GM19351 (cell line): ENCODE data around the gene LCK.

Experiments used
- ATAC-seq: cut with Tn5 transposase; IDR thresholded peaks from one replicate; pipeline ENCODE4 v1.9.1; 2021; ENCODE audit warnings: mild to moderate bottlenecking, moderate library complexity; ENCODE audit not compliant: unreplicated experiment

The LCK gene

GRCh38 chr1:32250893-32251716 lies at the start of gene LCK:
TSS of gene LCK (plus strand) at chr1:32251265. CDS start at chr1:32274330, 23,065 bp downstream.
- peak; percentile 29 for ATAC-seq

DNA sequence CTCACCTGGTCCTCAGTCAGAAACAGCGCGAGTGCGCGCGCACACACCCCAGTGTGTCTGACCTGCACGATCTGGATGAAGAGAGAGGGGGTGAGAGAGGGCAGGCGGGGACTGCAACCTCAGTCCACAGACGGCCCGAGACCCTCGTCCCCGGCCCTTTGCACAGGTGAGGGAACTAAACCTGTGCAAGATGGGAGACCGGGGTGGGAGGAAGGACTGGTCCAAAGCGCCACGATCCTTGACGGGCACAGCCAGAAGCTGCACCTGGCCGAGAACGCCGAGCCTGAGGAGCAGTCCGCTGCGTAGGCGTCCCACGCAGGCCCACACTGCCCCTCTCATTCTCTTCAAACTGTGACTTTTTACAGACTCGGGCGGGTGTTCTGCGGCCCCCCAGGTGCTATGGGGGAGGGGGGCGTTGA lies 46.1 kb upstream of the LCK start:
- ATAC-seq: no peak

- peak; percentile 55 for ATAC-seq
Measured at GRCh38 chr1:32205401-32206370, 45.4 kb upstream of the LCK start, which contains the start of gene IQCC. TSS of gene IQCC (plus strand) at chr1:32205671. CDS start at chr1:32205682, 11 bp downstream.

DNA sequence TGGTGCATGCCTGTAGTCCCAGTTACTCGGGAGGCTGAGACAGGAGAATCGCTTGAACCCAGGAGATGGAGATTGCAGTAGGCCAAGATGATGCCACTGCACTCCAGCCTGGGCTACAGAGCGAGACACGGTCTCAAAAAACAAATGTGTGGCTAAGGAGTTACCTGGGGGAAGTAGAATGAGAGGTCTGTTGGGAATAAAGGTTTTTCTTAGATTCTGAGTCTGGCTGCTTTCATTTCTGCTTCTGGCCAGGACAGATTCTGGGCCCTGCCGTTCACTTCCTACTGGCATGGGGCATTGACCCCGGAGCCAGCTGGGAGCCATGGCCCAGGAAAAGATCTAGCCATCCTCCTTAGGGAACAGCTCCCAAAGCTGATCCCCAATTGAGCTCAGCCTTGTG lies 42.6 kb upstream of the LCK start:
- ATAC-seq: no peak

DNA sequence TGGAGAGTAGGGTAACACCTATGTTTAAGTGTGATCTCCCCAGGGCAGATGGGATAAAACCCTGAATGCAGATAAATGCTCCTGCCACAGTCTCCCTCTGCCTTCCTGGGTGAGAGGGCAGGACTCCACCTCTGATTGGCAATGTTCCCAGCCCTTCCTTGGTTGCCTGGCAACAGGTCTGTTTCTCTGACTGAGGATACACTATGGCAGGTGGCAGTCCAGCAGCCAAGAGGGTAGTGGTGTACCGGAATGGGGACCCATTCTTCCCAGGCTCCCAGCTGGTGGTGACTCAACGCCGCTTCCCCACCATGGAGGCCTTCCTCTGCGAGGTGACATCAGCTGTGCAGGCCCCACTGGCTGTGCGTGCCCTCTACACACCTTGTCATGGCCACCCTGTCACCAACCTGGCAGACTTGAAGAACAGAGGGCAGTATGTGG lies 42.2 kb upstream of the LCK start, which contains the start of gene DCDC2B:
Gene DCDC2B, plus strand, starts transcription at position 199 of the 438 bp plus-strand sequence. Its CDS starts 5 bp downstream, at position 204.
- ATAC-seq: no peak

DNA sequence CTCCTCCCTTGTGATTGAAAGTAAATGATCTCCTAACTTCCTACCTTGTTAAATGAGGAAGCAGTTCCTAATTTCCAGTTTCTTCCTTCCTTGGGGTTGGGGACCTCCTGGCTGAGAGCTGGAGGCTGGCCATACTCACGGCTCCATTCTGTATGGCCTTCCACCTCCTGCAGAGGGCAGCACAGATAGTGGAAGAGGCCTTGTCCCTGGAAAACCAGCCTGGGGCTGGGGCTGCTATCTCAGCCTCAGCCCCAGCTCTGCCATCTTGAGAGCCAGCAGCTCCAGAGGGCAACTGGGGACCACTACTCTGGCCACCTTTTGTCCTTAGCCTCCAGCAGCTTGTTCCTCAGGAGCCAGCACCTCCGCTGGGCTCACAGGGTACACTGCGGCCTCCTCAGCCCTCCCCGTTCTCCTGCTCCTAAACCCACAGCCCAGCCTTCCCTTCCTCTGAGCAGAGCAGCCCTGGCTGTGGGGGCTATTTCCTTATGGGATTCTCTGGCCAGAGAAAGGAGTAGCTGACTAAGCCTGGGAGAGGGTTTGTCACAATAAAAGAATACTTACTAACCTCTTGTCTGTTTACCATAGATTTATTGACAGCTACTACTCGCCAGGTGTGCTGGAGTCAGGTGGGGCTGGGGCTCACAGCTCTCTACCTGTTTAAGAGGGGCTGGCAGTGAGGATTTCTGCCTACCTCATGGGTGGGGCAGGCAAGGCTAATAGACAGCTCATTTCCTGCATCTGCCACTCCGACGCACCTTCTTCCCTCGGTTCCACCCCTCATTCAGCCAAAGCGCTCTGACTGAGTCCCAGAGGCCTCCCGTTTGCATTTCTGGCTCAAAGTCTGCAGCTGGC lies 35.2 kb upstream of the LCK start:
- no peak for ATAC-seq

DNA sequence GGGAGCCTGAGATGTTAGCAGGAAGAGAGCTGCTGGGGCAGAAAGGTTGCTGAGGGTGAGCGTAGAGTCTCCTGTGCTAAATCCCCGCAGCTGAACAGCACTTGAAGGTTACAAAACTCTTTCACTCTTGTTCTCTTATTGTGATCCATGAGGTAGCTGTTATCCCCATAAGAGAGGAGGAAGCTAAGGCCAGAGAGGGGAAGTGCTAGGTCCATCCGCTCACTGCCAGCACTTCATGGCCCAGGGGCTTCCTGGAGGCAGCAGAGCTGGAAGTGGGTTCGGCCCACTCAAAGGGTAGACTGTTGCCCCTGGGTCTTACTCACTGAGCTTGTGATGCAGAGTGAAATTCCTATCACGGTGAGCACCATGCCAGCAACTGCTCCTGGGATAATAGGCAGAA lies 34.5 kb upstream of the LCK start:
- no peak for ATAC-seq

DNA sequence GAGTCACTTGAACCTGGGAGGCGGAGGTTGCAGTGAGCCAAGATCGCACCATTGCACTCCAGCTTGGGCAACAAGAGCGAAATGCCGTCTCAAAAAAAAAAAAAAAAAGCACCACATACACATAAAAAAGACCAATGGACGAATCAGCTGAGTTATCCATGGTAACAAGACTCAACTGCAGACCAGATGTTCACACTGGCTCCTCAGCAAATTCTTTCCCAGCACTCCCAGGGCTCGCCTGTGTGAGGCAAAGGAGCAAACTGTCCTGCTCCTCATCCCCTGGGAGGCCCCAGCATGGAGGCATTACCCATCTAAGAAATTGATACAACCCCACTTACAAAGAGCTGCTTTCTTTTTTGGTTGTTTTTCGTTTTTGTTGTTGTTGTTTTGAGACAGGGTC lies 32.0 kb upstream of the LCK start:
- ATAC-seq: no peak

- no peak for ATAC-seq
Measured at GRCh38 chr1:32220746-32221580, 30.1 kb upstream of the LCK start.

DNA sequence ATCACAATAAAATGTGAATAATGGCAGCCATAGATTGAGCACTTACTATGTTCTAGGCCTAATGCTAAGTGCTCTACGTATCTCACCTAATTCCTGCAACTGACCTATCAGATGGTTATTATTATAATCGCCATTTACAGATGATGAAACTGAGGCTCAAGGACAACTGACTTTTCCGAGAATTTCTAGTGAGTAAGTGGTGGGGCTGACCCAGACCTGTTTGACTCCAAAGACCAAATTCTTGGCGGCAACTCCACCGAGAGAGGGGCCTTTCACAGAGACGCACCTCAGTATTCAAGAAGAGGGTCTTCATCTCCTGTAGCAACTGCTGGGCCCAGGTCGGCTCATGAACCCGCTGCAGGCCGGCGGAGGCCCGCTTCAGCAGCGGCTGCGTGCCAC lies 29.5 kb upstream of the LCK start:
- no peak for ATAC-seq

DNA sequence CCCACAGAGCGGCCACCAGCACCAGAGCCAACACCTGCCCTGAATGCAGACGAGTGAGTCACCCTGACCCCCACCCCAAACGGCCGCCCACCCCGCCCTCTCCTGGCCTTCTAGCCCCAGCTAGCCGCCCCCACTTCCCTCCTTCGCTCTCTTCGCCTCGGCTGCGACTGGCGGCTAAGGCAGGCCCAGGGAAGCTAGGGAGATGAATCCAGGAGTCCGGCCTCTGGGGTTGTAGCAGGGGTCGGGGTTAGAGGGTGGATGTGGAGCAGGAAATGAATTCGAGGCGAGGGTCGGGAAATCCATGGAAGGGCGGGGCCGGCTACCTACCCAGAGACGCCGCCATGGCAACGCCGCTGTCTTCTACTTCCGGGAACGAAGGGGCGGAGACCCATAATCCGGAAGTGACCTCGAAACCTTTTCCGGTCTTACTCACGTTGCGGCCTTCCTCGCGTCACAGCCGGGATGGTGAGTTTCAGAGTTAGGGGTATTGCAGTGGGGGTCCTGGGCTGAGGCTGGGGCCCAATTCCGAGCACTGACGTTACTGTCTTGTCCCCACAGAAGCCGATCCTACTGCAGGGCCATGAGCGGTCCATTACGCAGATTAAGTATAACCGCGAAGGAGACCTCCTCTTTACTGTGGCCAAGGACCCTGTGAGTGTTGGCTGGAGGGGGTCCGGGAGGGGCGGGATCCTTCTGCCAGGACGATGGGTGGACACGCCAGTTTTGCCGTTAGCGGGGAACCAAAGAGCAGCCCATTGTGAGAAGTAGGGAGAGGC lies 28.9 kb upstream of the LCK start, which contains the start of the genes EIF3I and TMEM234:
Gene EIF3I, plus strand, starts transcription at position 428 of the 776 bp plus-strand sequence. Its CDS starts 35 bp downstream, at position 463.
Gene TMEM234, minus strand, starts transcription at position 374 of the 776 bp plus-strand sequence. Its CDS starts 31 bp downstream, at position 343.
- ATAC-seq: peak; percentile 96

GRCh38 chr1:32223683-32224082 lies 27.4 kb upstream of the LCK start:
- ATAC-seq: no peak

GRCh38 chr1:32224285-32224684 lies 26.8 kb upstream of the LCK start:
- no peak for ATAC-seq

- no peak for ATAC-seq
Measured at GRCh38 chr1:32228771-32229170, 22.3 kb upstream of the LCK start.

- no peak for ATAC-seq
Measured at GRCh38 chr1:32231843-32232432, 19.1 kb upstream of the LCK start.

DNA sequence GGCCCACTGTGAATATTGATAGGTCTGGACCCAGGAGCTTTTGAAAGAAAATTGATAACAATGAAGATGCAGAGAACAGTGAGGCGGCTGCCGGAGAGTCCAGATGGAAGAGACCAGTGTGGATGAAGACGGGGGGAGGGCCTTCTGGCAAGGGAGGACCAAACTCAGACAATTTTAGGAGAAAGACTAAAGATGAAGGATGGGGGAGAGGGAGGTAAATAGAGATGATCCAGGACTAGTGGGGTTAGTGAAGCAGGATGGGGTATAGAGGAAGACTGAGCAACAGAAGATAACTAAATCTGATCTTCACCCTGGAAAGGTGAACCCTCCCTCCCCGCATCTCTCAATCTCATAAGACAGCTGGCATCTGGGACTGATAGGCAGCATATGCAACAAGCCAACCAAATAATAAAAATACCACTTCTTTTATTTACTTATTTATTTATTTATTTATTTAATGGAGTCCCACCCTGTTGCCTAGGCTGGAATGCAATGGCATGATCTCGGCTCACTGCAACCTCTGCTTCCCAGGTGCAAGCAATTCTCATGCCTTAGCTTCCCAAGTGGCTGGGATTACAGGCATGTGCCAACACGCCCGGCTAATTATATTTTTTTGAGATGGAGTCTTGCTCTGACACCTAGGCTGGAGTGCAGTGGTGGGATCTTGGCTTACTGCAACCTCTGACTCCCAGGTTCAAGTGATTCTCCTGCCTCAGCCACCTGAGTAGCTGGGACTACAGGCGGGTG lies 18.3 kb upstream of the LCK start:
- ATAC-seq: no peak

- no peak for ATAC-seq
Measured at GRCh38 chr1:32234792-32235191, 16.3 kb upstream of the LCK start.
